ENCODE results near the gene INSR. TPM values are rescaled to one million over a fixed set of nuclear protein-coding genes. Genes with fewer than 3 reads are reported as not detected.

Gene INSR
- total and polyA plus RNA-seq, 2 donors (not counting 3 experiments of a cell fraction or from before 2014, with no cell fraction given): 4.9 to 19.5 TPM

- POLR2A ChIA-PET: no interaction called here
These were observed 177.0 kb downstream of the INSR start for GRCh38 chr19:7117248-7117647.

More at GRCh38 chr19:7117248-7117647, 177.0 kb downstream of the INSR start:
- TF ChIP-seq CTCF (IDR thresholded peaks at IDR 0.05; ENCODE audit: extremely low read depth in 1 of 2, insufficient read depth in 1 of 2, low read depth in 1 of 2, low read length in 2 of 2) (no peak), POLR2AphosphoS5 (IDR thresholded peaks at IDR 0.05; ENCODE audit: insufficient read depth, low read depth, low read length) (no peak), JUN (IDR thresholded peaks at IDR 0.05; ENCODE audit: borderline replicate concordance, insufficient read depth, insufficient read length, low read depth) (no peak), EZH2 (IDR thresholded peaks at IDR 0.05; ENCODE audit: borderline replicate concordance, low read depth, low read length, severe bottlenecking) (no peak), FOS (IDR thresholded peaks at IDR 0.05; ENCODE audit: borderline replicate concordance, insufficient read depth, low read length) (no peak), MYC (IDR thresholded peaks at IDR 0.05; ENCODE audit: low read depth, low read length) (no peak), GATA2 (IDR thresholded peaks at IDR 0.05; ENCODE audit: insufficient read depth, insufficient read length, low read depth, low read length) (no peak), MAX (IDR thresholded peaks at IDR 0.05; ENCODE audit: insufficient read depth, insufficient read length) (no peak), POLR2A (IDR thresholded peaks at IDR 0.05; ENCODE audit: low read depth, low read length) (no peak)
- FAIRE-seq: no peak
- no peaks in the 10 kb centered on the region for H3K27me3 ChIP-seq (ENCODE audit: control insufficient read depth in 2 of 2, insufficient read depth in 2 of 2, low read length in 2 of 2)
- no peak for DNase-seq (ENCODE audit: low read depth, low spot score)
- no peak overlapping the region for H3K4me2 ChIP-seq (ENCODE audit: insufficient read depth, low read length)
- H3K4me3 ChIP-seq (replicated peaks in 1 of 3; ENCODE audit: insufficient read depth in 1 of 3, low read depth in 1 of 3, low read length in 3 of 3): no peak overlapping the region
- CTCF ChIA-PET: interaction anchor here (1.2 to 1.7 kb wide), 2 partner anchors 9 to 15 kb away, joined by 3 to 6 read pairs; no protein-coding TSS in a partner anchor
- no peaks in the 10 kb centered on the region for H3K9me3 ChIP-seq (replicated peaks; ENCODE audit: control insufficient read depth, insufficient read depth, low read length)
- no peak overlapping the region for H3K27ac ChIP-seq (ENCODE audit: insufficient read depth, low read depth, low read length)
- no peak overlapping the region for H2AFZ ChIP-seq (ENCODE audit: low read depth, low read length)
- no TSS peak for BruUV-seq (replicated peaks)
- intact Hi-C loops (cut with micrococcal nuclease): no loop called here
- no peaks in the 10 kb centered on the region for H3K9me1 ChIP-seq (replicated peaks; ENCODE audit: control insufficient read depth, extremely low read depth, insufficient read depth, low read length)
- H3K9ac ChIP-seq (replicated peaks; ENCODE audit: extremely low read depth, insufficient read depth, low read length): no peak overlapping the region
- H4K20me1 ChIP-seq (replicated peaks; ENCODE audit: control insufficient read depth, extremely low read depth, insufficient read depth, low read length): no peaks in the 10 kb centered on the region
- H3K4me1 ChIP-seq (ENCODE audit: control insufficient read depth, extremely low read depth, insufficient read depth, low read length): peaks cover 6% of the 10 kb centered on the region
- dilution Hi-C loops (cut with MboI; ENCODE audit: extremely low pct_ligation_motif_present, low sequenced_read_pairs): no loop called here
- peaks cover 0 to 4% of the 10 kb centered on the region in 2 experiments for H3K36me3 ChIP-seq (ENCODE audit: control insufficient read depth in 2 of 2, extremely low read depth in 1 of 2, insufficient read depth in 2 of 2, low read length in 2 of 2)
- no peaks in the 10 kb centered on the region for H3K79me2 ChIP-seq (ENCODE audit: control insufficient read depth, insufficient read depth, low read length)

Measured in endothelial cell of umbilical vein (primary cell).